Measurements from ENCODE around the gene MNX1.

- TF ChIP-seq CTCF (IDR thresholded peaks at IDR 0.05) (no peak), POLR2A (IDR thresholded peaks at IDR 0.05) (no peak)
Measured at GRCh38 chr7:156979007-156979606, 31.4 kb downstream of the MNX1 start.
